ENCODE results near the gene PFKFB2.

GRCh38 chr1:207004931-207005830 lies 47.9 kb upstream of the PFKFB2 start:
- peak; percentile 49 to 82 (median 64) for TF ChIP-seq CTCF (IDR thresholded peaks at IDR 0.05)
- TF ChIP-seq POLR2A (IDR thresholded peaks at IDR 0.05), result no peak
